COR-L47 (cell line): ENCODE results near the gene NFATC3.

Experiments used
- DNase-seq: peaks from one replicate; lab custom pipeline; 2025; lab: John Stamatoyannopoulos, UW

Gene NFATC3

GRCh38 chr16:68085259-68086071 is at the start of gene NFATC3:
Gene NFATC3, plus strand, starts transcription at chr16:68085370. Its CDS starts 312 bp downstream, at chr16:68085682.
- DNase-seq = peak; percentile 97

GRCh38 chr16:68037841-68038597 is 47.2 kb upstream of the NFATC3 start:
- no peak for DNase-seq

GRCh38 chr16:68040506-68041288 is 44.5 kb upstream of the NFATC3 start:
- peak; percentile 66 for DNase-seq

- DNase-seq = no peak
These were observed 43.4 kb upstream of the NFATC3 start for GRCh38 chr16:68041783-68042182.

GRCh38 chr16:68046106-68046505 is 39.1 kb upstream of the NFATC3 start:
- no peak for DNase-seq

DNA sequence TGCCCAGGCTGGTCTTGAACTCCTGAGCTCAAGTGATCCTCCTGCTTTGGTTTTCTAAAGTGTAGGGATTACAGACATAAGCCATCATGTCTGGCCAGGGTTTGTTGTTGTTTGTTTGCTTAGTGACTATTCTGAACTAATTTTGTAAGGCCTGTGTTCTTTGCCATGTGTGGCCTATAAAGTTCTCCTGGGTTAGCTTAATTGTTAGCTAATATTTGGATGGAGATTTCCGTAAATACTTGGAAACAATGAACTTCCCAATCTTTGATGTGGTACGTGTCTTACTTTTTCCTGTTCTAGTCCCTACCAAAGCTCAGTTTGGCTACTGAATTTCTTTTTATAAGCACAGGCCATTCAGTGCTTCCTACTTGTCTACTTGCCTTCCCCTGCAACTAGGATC is 37.2 kb upstream of the NFATC3 start:
- DNase-seq = no peak

- DNase-seq = no peak
These were observed 35.7 kb upstream of the NFATC3 start for GRCh38 chr16:68049449-68049848.

- no peak for DNase-seq
These were observed 29.8 kb upstream of the NFATC3 start for GRCh38 chr16:68055395-68055794.

DNA sequence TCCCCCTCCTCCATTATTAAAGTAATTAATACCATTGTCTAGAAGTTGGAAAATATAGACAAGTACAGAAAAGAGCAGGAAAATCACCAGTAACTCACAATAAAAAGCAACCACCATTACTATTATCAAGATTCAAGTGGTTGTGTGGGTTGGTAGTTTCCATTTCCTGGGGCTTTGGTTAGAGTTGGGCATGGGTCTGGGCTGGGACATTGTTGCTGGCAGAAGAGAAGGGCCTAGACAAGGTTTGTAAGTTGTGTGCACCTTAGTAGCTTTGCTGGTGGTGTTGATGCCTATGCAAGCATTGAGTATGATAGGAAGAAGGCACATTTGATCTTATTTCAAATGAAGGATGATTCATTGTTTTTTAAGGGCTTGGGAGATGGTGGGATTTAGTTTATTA is 25.4 kb upstream of the NFATC3 start:
- no peak for DNase-seq

DNA sequence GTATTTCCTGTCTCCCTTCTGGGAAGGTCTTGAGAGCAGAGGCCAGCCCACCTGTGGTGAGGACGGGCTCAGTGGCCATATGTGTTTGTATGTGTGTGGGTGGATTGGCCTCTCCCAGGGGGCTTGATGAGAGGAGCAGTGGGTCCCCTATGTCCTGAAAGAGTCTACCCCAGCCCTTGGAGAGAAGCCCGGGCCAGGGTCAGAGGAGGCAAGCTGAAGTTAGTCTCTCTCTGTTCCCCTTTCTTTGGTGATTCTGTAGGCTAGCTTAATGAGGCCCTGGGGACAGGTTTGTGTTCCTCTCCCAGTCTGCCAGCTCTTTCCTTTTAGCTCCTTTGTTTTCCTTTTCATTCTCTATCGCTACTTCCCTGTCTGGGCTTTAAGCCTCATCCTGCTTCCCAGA is 23.8 kb upstream of the NFATC3 start:
- DNase-seq = no peak

DNA sequence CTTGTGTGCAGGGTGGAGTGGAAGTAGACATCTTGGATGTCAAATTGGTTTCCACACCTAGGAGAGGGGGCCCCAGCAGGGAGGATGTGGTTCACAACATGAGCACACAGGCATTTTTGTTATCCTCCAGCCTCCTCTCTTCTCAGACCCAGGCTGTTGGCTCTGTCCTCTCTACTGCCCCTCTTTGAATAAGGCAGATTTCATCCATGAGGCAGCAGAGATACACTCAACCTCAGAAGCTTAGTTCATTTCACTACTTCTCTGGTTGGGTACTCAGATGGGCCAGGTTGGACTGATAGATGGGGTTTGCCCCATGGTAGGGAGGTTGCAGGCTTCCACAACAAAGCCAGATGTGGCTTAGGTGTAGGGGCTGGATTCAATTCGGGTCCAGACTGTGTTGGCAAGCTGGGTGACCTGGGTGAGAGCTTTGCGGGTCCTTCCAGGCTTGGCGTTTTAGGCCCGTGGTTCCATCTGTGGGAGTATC is 22.2 kb upstream of the NFATC3 start:
- DNase-seq = no peak

DNA sequence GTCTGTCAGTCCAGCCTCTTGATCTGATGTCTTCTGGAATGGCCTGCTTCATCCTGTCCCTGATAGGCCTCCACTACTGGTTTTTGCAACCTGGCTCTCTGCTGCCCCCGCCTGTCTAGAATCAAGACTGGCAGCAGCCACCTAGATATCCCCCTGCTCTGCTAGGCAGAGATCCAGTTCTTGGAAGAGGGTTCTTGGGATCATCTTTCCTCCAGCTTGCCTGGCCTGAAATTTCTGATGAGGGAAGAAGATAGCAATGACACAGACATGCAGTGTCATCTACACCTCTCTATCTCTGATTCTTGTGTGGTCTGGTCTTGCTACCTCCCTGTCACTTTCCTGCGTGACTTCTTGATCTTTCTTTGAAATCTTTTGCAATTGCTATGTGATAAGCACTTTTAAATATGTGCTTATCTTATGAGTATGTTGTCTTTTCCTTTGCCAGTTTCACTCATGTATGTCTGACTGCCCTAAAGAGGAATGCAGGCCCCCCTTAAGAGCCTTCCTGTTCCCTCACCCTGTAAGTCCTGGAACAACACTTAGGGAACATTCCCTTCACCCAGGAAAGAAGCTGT is 20.3 kb upstream of the NFATC3 start:
- DNase-seq = peak; percentile 31

DNA sequence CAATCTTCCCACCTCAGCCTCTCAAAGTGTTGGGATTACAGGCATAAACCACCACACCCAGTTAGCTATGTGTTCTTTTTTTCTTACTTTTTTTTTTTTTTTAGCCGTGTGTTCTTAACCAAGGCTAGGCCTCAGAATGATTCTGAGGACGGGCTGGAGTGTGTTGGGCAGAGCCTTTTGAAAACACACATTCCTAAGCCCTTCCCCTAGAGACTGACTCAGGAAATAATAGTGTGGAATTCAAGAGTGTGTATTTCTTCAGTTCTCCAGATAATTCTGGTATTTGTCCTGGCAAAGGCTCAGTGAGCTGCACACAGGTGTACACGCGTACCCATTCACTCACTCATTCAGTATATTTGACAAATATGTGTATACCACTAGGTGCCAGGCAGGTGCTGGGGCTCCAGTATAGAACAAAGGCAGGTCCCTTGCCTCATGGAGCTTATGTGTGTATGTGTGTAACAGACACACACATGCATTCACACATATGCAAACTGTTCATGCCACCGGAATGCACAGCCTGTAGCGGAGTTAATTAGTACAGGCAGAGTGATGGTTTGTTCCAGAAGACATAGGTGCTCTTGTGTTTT is 19.4 kb upstream of the NFATC3 start:
- no peak for DNase-seq

DNA sequence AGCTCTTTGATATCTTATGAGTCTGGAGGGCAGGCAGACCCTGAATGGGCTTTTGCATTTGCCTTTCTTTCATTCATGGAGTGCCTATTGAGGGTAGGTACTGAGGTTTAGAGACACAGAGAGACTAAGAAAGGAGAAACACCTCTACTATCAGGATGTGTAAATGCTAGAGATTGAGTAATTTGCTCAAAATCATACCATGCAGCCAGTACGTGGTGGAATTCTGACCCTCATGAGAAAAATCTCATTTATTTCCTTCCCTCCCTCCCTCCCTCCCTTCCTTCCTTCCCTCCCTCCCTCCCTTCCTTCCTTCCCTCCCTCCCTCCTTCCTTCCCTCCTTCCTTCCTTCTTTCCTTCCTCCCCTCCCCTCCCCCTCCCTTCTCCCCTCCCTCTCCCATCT is 18.4 kb upstream of the NFATC3 start:
- no peak for DNase-seq

GRCh38 chr16:68068926-68069325 is 16.2 kb upstream of the NFATC3 start:
- no peak for DNase-seq

DNA sequence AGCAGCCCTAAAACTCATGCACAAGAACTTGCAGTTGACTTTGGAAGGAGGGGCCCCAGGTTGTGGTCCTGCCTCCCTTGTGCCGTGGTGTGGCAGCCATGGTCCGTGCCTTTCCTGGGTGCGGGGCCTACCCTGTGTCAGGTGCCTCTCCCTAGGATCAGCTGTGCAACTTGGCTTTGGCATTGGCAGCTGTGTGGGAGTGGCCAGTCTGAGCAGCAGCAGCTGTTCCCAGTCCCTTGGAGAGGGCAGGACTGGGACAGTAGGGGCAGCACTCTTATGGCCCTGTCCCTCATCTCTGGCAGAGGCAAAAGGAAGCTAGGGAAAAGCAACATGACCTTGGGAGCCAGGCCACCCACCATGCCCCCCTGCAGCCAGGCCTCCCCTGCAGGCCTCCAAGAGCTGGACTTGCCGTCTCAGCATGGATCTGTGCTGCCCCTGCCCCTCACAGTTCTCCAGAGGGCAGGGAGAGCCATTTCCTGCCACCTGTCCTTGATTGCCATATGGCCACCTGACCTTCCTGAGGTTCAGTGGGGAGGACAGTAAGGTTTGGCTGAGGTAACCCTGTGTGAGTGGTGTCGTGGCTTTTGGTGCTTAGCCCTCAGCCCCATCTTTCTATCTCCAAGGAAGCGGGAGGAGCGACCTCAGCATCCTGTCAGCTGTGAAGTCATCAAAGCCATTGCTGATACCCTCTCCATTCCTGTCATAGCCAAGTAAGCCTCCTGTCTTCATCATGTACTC is 15.5 kb upstream of the NFATC3 start:
- DNase-seq = peak; percentile 14

DNA sequence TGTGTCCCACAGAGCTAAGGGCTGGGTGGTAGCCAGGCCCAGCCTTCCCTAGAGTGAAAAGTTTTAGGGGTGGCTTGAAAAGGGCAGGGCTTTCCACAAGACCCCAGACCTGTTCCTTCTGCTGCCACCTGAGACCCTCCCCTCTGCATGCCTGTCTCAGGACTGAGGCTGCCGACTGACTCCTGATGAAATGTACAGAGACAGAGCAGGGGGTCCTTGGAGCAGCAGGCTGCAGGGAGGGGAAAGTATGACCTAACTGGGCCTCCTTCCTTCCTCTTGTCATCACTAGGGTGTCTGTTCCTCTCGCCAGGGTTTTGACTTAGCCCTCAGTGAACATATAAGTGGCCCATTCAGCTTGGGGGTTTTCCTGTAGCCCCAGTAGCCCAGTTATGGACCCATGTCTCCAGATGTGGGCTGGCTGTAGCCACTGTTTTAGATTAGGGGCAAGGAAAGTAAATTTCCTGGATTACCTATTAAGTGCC is 14.9 kb upstream of the NFATC3 start:
- DNase-seq = no peak

GRCh38 chr16:68070806-68071517 is 14.2 kb upstream of the NFATC3 start:
- DNase-seq = no peak

- DNase-seq = no peak
These were observed 13.7 kb upstream of the NFATC3 start for GRCh38 chr16:68071518-68071901.

DNA sequence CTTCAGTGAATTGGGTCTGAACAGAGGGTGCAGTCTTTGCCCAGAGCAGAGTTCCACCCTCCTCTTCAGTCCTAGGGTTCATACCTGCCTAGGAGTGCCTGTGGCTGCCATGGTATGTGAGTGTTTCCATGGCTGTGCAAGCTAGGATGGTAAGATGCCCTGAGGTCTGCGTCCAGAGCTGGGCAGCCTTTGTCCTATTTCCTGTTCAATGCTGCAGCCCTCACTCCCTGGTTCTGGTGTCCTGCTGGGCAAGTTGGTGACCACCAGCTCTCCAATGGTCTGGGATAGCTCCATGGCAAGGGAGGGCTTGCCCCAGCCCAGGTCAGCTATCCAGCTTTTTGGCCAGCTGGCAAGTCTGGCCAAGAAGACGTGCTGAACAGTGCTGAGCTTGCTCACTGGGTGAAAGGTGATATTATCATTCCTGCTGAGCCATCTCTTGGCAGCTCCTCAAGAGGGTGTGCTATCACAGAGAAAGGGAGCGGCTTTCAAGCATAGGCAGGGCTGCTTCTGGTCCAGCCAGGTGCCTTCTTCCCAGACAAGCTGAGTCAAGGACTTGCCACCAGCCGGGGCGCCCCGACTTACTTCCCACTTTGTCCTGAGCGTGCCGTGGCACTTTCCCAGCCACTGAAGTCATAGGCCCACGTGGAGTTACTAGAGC is 13.0 kb upstream of the NFATC3 start:
- no peak for DNase-seq
